HEK293 (cell line): ENCODE results near the gene TMEM17.

Source experiments
- CTCF ChIA-PET: fragments of 350-600 bp; formaldehyde crosslinking; extraction: SDS; loops from one replicate; lab custom pipeline; 2021; ENCODE audit warnings: antibody characterized with exemption; lab: Yijun Ruan, JAX
- POLR2A ChIA-PET: fragments of 300-600 bp; formaldehyde crosslinking; extraction: SDS; loops from one replicate; lab custom pipeline; 2020; ENCODE audit warnings: antibody characterized with exemption, inconsistent platforms; lab: Yijun Ruan, JAX
- H3K27ac ChIP-seq: fragments of 200-500 bp; sonication (Bioruptor generic); 2 replicates; pipeline ENCODE4 v1.5.1; 2014; ENCODE audit warnings: low read depth, low read length, control low read depth, inconsistent platforms; ENCODE audit errors: extremely low read depth
- H3K36me3 ChIP-seq, 2 experiments: fragments of 200-500 bp in 1 of 2; sonication (Bioruptor generic) in 1 of 2; 1 replicate in 1 of 2; 2 replicates in 1 of 2; pipeline ENCODE4 v1.5.1; 2014 to 2017; ENCODE audit warnings: inconsistent platforms in 2 of 2, low read length in 2 of 2; ENCODE audit not compliant: control insufficient read depth in 2 of 2, insufficient read depth in 1 of 2
- H3K4me1 ChIP-seq: fragments of 200-500 bp; sonication (Bioruptor generic); 2 replicates; pipeline ENCODE4 v1.5.1; 2014; ENCODE audit warnings: mild to moderate bottlenecking, low read length, inconsistent platforms; ENCODE audit not compliant: control insufficient read depth, insufficient read depth
- H3K4me3 ChIP-seq: 2 replicates; pipeline ENCODE4 v1.5.1; 2011; ENCODE audit warnings: low read depth, mild to moderate bottlenecking, control low read depth, low read length, moderate library complexity
- H3K9me3 ChIP-seq: fragments of 200-500 bp; sonication (Bioruptor generic); 2 replicates; pipeline ENCODE4 v1.5.1; 2014; ENCODE audit warnings: low read depth, low read length, inconsistent platforms; ENCODE audit not compliant: control insufficient read depth, insufficient read depth
- GLI4 ChIP-seq: fragments of 450-650 bp; formaldehyde crosslinking; IDR thresholded peaks from 2 replicates; pipeline ENCODE4 v1.5.1; 2016; ENCODE audit warnings: missing biosample characterization, missing genetic modification characterization
- GLIS1 ChIP-seq: fragments of 450-650 bp; formaldehyde crosslinking; IDR thresholded peaks from 2 replicates; pipeline ENCODE4 v1.5.1; 2016; ENCODE audit warnings: missing biosample characterization, missing genetic modification characterization
- INSM2 ChIP-seq: fragments of 450-650 bp; formaldehyde crosslinking; IDR thresholded peaks from 2 replicates; pipeline ENCODE4 v1.5.1; 2016; ENCODE audit warnings: missing biosample characterization, missing genetic modification characterization
- KLF16 ChIP-seq: fragments of 450-650 bp; formaldehyde crosslinking; IDR thresholded peaks from 2 replicates; pipeline ENCODE4 v1.5.1; 2017; ENCODE audit warnings: missing biosample characterization, missing genetic modification characterization
- OSR2 ChIP-seq: fragments of 450-650 bp; formaldehyde crosslinking; IDR thresholded peaks from 2 replicates; pipeline ENCODE4 v1.5.1; 2016; ENCODE audit warnings: missing biosample characterization, missing genetic modification characterization
- REPIN1 ChIP-seq: fragments of 450-650 bp; formaldehyde crosslinking; IDR thresholded peaks from 2 replicates; pipeline ENCODE4 v1.5.1; 2017; ENCODE audit warnings: missing biosample characterization, missing genetic modification characterization, low read depth
- SCRT2 ChIP-seq: fragments of 450-650 bp; formaldehyde crosslinking; IDR thresholded peaks from 2 replicates; pipeline ENCODE4 v1.5.1; 2016; ENCODE audit warnings: missing biosample characterization, missing genetic modification characterization
- SETDB1 ChIP-seq: IDR thresholded peaks from one replicate; pipeline ENCODE4 v1.6.1; 2017; ENCODE audit warnings: mild to moderate bottlenecking, low read length, moderate library complexity, mixed read lengths; ENCODE audit not compliant: insufficient read length
- YY2 ChIP-seq: fragments of 450-650 bp; formaldehyde crosslinking; IDR thresholded peaks from 2 replicates; pipeline ENCODE4 v1.5.1; 2016; ENCODE audit warnings: missing biosample characterization, missing genetic modification characterization
- ZBTB20 ChIP-seq: fragments of 450-650 bp; formaldehyde crosslinking; IDR thresholded peaks from 2 replicates; pipeline ENCODE4 v1.5.1; 2016; ENCODE audit warnings: missing biosample characterization, missing genetic modification characterization
- ZBTB26 ChIP-seq: fragments of 450-650 bp; formaldehyde crosslinking; optimal IDR thresholded peaks from 2 replicates; pipeline ENCODE3; 2016; ENCODE audit warnings: missing biosample characterization, mild to moderate bottlenecking, missing genetic modification characterization
- ZBTB8A ChIP-seq: fragments of 450-650 bp; formaldehyde crosslinking; IDR thresholded peaks from 2 replicates; pipeline ENCODE4 v1.5.1; 2016; ENCODE audit warnings: missing biosample characterization, missing genetic modification characterization
- ZFP37 ChIP-seq: fragments of 450-650 bp; formaldehyde crosslinking; IDR thresholded peaks from 2 replicates; pipeline ENCODE4 v1.5.1; 2016; ENCODE audit warnings: missing biosample characterization, missing genetic modification characterization
- ZFP69B ChIP-seq: fragments of 450-650 bp; formaldehyde crosslinking; IDR thresholded peaks from 2 replicates; pipeline ENCODE4 v1.5.1; 2016; ENCODE audit warnings: missing biosample characterization, missing genetic modification characterization
- ZIC2 ChIP-seq: fragments of 450-650 bp; formaldehyde crosslinking; IDR thresholded peaks from 2 replicates; pipeline ENCODE4 v1.5.1; 2016; ENCODE audit warnings: missing biosample characterization, missing genetic modification characterization
- ZNF174 ChIP-seq: fragments of 450-650 bp; formaldehyde crosslinking; IDR thresholded peaks from 2 replicates; pipeline ENCODE4 v1.5.0; 2017; ENCODE audit warnings: missing biosample characterization, mild to moderate bottlenecking, missing genetic modification characterization
- ZNF248 ChIP-seq: fragments of 450-650 bp; formaldehyde crosslinking; IDR thresholded peaks from 2 replicates; pipeline ENCODE4 v1.5.1; 2017; ENCODE audit warnings: missing biosample characterization, missing genetic modification characterization
- ZNF26 ChIP-seq: fragments of 450-650 bp; formaldehyde crosslinking; IDR thresholded peaks from 2 replicates; pipeline ENCODE4 v1.5.1; 2016; ENCODE audit warnings: missing biosample characterization, missing genetic modification characterization
- ZNF529 ChIP-seq: fragments of 450-650 bp; formaldehyde crosslinking; IDR thresholded peaks from 2 replicates; pipeline ENCODE4 v1.5.1; 2017; ENCODE audit warnings: missing genetic modification characterization, missing biosample characterization; ENCODE audit not compliant: insufficient replicate concordance
- ZNF544 ChIP-seq: fragments of 450-650 bp; formaldehyde crosslinking; IDR thresholded peaks from 2 replicates; pipeline ENCODE4 v1.5.0; 2017; ENCODE audit warnings: missing biosample characterization, missing genetic modification characterization
- ZNF629 ChIP-seq: fragments of 450-650 bp; formaldehyde crosslinking; IDR thresholded peaks from 2 replicates; pipeline ENCODE4 v1.5.1; 2017; ENCODE audit warnings: missing biosample characterization, missing genetic modification characterization
- ZNF76 ChIP-seq: fragments of 450-650 bp; formaldehyde crosslinking; IDR thresholded peaks from 2 replicates; pipeline ENCODE4; 2016; ENCODE audit warnings: low read depth, missing biosample characterization, missing genetic modification characterization, borderline replicate concordance
- ZXDB ChIP-seq: fragments of 450-650 bp; formaldehyde crosslinking; IDR thresholded peaks from 2 replicates; pipeline ENCODE4 v1.5.1; 2016; ENCODE audit warnings: missing biosample characterization, missing genetic modification characterization

The TMEM17 gene

GRCh38 chr2:62547854-62548253 is 41.9 kb upstream of the TMEM17 start:
- Histone ChIP-seq H3K27ac (no peak overlapping the region), H3K4me3 (no peak overlapping the region)
- POLR2A ChIA-PET, result no interaction called here
- TF ChIP-seq ZBTB8A (tag by site-specific recombination) (no peak), ZFP37 (tag by site-specific recombination) (no peak), ZIC2 (tag by site-specific recombination) (no peak), REPIN1 (tag by site-specific recombination) (no peak), YY2 (tag by site-specific recombination) (no peak), ZBTB26 (tag by site-specific recombination) (no peak), ZNF26 (tag by site-specific recombination) (no peak), GLI4 (tag by site-specific recombination) (no peak), SETDB1 (no peak), ZBTB20 (tag by site-specific recombination) (no peak)
- TF ChIP-seq, all 188 proteins: peak for 0
- no peaks in the 10 kb centered on the region for H3K36me3 ChIP-seq
- H3K9me3 ChIP-seq, result no peaks in the 10 kb centered on the region
- CTCF ChIA-PET, result no interaction called here
- H3K4me1 ChIP-seq, result no peaks in the 10 kb centered on the region

GRCh38 chr2:62545261-62545660 is 39.3 kb upstream of the TMEM17 start:
- CTCF ChIA-PET, result no interaction called here
- H3K36me3 ChIP-seq, result no peaks in the 10 kb centered on the region

More at GRCh38 chr2:62545261-62545660, 39.3 kb upstream of the TMEM17 start:
- H3K9me3 ChIP-seq, result no peaks in the 10 kb centered on the region
- no peak for TF ChIP-seq ZNF529 (tag by site-specific recombination)
- TF ChIP-seq ZFP69B, result no peak
- no peak for TF ChIP-seq ZNF26 (tag by site-specific recombination)
- TF ChIP-seq ZNF174 (tag by site-specific recombination), result no peak
- no peak for TF ChIP-seq KLF16
- no peak for TF ChIP-seq ZNF76 (tag by site-specific recombination)
- no peak for TF ChIP-seq SETDB1
- no peak for TF ChIP-seq ZNF544 (tag by site-specific recombination)
- no peak for TF ChIP-seq ZXDB
- no peak for TF ChIP-seq ZIC2 (tag by site-specific recombination)
- no peak for TF ChIP-seq GLIS1 (tag by site-specific recombination)
- TF ChIP-seq INSM2, result no peak
- TF ChIP-seq SCRT2, result no peak
- no peak for TF ChIP-seq ZNF629 (tag by site-specific recombination)
- TF ChIP-seq ZNF248 (tag by site-specific recombination), result no peak
- no peak for TF ChIP-seq OSR2 (tag by site-specific recombination)
- TF ChIP-seq ZBTB8A (tag by site-specific recombination), result no peak
- TF ChIP-seq YY2 (tag by site-specific recombination), result no peak
- no peaks in the 10 kb centered on the region for H3K4me1 ChIP-seq
- POLR2A ChIA-PET, result no interaction called here
- no peak overlapping the region for H3K4me3 ChIP-seq
- no peak overlapping the region for H3K27ac ChIP-seq
